NCI-H2196 (cell line): Measurements from ENCODE around the gene SERPINB2.
"Not testable (repeated sequence)": the region's sequence is repeated elsewhere in the genome, so short reads cannot be mapped to it uniquely, and the experiment has no call there.

Experiments
- DNase-seq: peaks from one replicate; lab custom pipeline; 2025; ENCODE audit not compliant: unreplicated experiment; lab: John Stamatoyannopoulos, UW

Gene SERPINB2

GRCh38 chr18:63930773-63931354 lies 43.4 kb downstream of the SERPINB2 start:
- DNase-seq = no peak

GRCh38 chr18:63936156-63936931 lies 48.8 kb downstream of the SERPINB2 start:
- peak; percentile 81 for DNase-seq

GRCh38 chr18:63936932-63937393 lies 49.5 kb downstream of the SERPINB2 start:
- no peak for DNase-seq

- DNase-seq = no peak
Measured at GRCh38 chr18:63940008-63940407, 52.5 kb downstream of the SERPINB2 start.

GRCh38 chr18:63940543-63941050 lies 53.1 kb downstream of the SERPINB2 start:
- not testable (repeated sequence) for DNase-seq

GRCh38 chr18:63947051-63947790 lies 59.7 kb downstream of the SERPINB2 start:
- no peak for DNase-seq

GRCh38 chr18:63949068-63949737 lies 61.7 kb downstream of the SERPINB2 start, which contains the start of gene HMSD:
Gene HMSD (plus strand): TSS chr18:63949301. CDS start chr18:63953456, 4,155 bp downstream.
- DNase-seq = peak; percentile 82

GRCh38 chr18:63951302-63951705 lies 63.8 kb downstream of the SERPINB2 start:
- DNase-seq = no peak
